ENCODE measurements around the gene SMIM29. TPM values are rescaled to one million over a fixed set of nuclear protein-coding genes. Genes with fewer than 3 reads are reported as not detected.
A peak's percentile ranks its signal among the peaks of the same experiment; 100 is the strongest.

Gene SMIM29
- total RNA-seq, 2 experiments from 2014 or later = 22.0 to 23.9 TPM

DNA sequence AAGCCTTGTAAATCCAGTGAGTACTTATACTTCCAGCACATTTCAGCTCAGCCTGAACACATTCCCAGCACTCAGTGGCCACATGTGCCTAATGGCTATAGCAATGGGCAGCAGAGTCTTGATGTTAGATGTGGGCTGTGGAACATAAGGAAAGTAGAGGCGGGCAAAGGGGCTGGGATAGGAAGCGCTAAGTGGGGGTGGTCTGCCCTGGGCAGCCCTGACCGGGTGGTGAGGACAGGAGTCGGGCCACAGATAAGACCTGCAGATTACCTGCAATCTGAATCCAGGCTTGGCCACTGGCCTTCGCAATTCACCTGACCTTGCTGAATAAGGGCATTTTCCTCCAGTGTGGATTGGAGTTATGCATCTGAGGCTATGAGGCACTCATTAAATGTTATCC, 23.3 kb downstream of the SMIM29 start:
- TF ChIP-seq, protein P1, sequence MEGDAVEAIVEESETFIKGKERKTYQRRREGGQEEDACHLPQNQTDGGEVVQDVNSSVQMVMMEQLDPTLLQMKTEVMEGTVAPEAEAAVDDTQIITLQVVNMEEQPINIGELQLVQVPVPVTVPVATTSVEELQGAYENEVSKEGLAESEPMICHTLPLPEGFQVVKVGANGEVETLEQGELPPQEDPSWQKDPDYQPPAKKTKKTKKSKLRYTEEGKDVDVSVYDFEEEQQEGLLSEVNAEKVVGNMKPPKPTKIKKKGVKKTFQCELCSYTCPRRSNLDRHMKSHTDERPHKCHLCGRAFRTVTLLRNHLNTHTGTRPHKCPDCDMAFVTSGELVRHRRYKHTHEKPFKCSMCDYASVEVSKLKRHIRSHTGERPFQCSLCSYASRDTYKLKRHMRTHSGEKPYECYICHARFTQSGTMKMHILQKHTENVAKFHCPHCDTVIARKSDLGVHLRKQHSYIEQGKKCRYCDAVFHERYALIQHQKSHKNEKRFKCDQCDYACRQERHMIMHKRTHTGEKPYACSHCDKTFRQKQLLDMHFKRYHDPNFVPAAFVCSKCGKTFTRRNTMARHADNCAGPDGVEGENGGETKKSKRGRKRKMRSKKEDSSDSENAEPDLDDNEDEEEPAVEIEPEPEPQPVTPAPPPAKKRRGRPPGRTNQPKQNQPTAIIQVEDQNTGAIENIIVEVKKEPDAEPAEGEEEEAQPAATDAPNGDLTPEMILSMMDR (IDR thresholded peaks at IDR 0.05) = no peak
- intact Hi-C loops (cut with DNase I, micrococcal nuclease) = no loop called here
- Histone ChIP-seq H3K27me3 (ENCODE audit: control insufficient read depth in 1 of 2, insufficient read depth in 2 of 2, low read length in 2 of 2) (no peaks in the 10 kb centered on the region), H3K36me3 (ENCODE audit: insufficient read depth, low read length) (no peaks in the 10 kb centered on the region), H3K4me3 (ENCODE audit: low read length) (no peak overlapping the region), H3K27ac (ENCODE audit: low read depth in 1 of 2, low read length in 2 of 2) (no peak overlapping the region), H3K4me1 (ENCODE audit: insufficient read depth, low read length) (peaks cover 20% of the 10 kb centered on the region), H3K9me3 (ENCODE audit: control insufficient read depth in 1 of 2, insufficient read depth in 1 of 2, low read length in 2 of 2) (no peaks in the 10 kb centered on the region)
- no peaks in the 10 kb centered on the region for H3K27me3 Mint-ChIP-seq
- no peaks in the 10 kb centered on the region for H3K9me3 Mint-ChIP-seq
- DNase-seq (no peak), ATAC-seq (ENCODE audit: poor library complexity) (no peak)
- no peaks in the 10 kb centered on the region for H3K36me3 Mint-ChIP-seq (ENCODE audit: low read depth)
- peak overlapping the region; percentile 25 for H3K4me3 Mint-ChIP-seq
- CTCF ChIA-PET = interaction anchor here (1.3 kb wide), 1 partner anchor 30 kb away, joined by 3 read pairs; no protein-coding TSS in a partner anchor
- POLR2A ChIA-PET = interaction anchor here (0.6 to 1.8 kb wide), 2 partner anchors 11 to 23 kb away, joined by 3 to 6 read pairs; partner anchors contain the start of gene SMIM29
- H3K4me1 Mint-ChIP-seq (ENCODE audit: low read depth) = peaks cover 6% of the 10 kb centered on the region
- H3K27ac Mint-ChIP-seq = peak overlapping the region; percentile 75

DNA sequence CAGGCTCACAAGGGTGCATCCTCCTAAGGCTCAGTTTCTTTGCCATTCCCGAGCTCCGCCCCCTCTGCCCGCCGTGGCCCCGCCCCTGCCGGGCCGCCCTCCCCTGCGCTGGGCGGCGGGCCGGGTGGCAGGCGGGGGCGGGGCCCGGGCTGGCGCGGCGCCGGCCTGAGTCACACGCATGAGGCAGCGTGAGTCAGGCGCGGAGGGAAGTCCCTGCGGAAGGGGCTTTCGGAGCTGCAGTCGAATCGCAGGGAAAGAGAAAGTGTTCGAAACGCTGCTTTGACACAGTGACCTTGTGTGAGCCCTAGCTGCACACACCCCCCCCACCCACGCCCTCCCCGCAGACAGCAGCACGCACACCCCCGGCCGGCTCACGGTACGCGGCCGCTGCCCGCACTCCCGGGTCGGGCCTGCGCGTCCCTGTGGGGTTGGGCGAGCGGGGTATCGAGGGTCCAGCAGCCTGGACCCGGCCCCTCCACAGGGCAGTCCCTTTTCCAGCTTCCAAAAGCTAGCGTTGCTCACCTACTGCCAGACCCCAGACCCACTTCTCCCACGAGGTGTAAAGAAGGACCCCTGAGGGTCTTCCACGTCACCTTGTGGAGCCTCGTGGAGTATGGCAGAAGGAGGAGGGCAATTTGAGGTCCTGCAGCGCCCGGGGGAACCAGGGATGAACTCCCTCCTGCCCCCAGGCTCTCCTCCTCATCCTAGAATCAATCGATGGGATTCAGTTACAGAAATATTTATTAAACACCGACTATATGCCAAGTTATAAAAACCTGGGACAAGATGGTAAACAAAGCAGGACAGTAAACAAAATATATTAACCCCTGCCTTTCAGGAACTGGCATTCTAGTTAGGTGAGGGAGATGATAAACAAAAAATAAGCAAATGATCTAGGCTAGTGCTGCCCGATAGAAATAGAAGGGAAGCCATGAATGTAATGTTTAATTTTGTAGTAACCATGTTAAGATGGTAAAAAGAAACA, 24.6 kb downstream of the SMIM29 start:
- H3K27me3 ChIP-seq (ENCODE audit: control insufficient read depth in 1 of 2, insufficient read depth in 2 of 2, low read length in 2 of 2) = no peaks in the 10 kb centered on the region
- peak overlapping the region; percentile 75 for H3K27ac Mint-ChIP-seq
- peak overlapping the region; percentile 89 to 99 for H3K27ac ChIP-seq (ENCODE audit: low read depth in 1 of 2, low read length in 2 of 2)
- peaks cover 20% of the 10 kb centered on the region for H3K4me1 ChIP-seq (ENCODE audit: insufficient read depth, low read length)
- peak overlapping the region; percentile 63 for H3K4me3 Mint-ChIP-seq
- ATAC-seq (ENCODE audit: poor library complexity) (peak; percentile 95), DNase-seq (peak; percentile 87 to 99 (median 93))
- no peaks in the 10 kb centered on the region for H3K36me3 ChIP-seq (ENCODE audit: insufficient read depth, low read length)
- no peaks in the 10 kb centered on the region for H3K9me3 ChIP-seq (ENCODE audit: control insufficient read depth in 1 of 2, insufficient read depth in 1 of 2, low read length in 2 of 2)
- peak overlapping the region; percentile 62 for H3K4me3 ChIP-seq (ENCODE audit: low read length)
- ChIA-PET POLR2A (interaction anchor here (0.6 to 2.7 kb wide), 17 partner anchors 9 to 1902 kb away, joined by 3 to 98 read pairs (median 4); partner anchors contain the start of genes ANKS1A, HMGA1, NUDT3 and RPS10), CTCF (interaction anchor here (1.0 to 2.4 kb wide), 7 partner anchors 8 to 916 kb away, joined by 3 to 23 read pairs (median 5); partner anchors contain the start of genes HMGA1 and SMIM29)
- no peaks in the 10 kb centered on the region for H3K27me3 Mint-ChIP-seq
- no peaks in the 10 kb centered on the region for H3K9me3 Mint-ChIP-seq
- H3K36me3 Mint-ChIP-seq (ENCODE audit: low read depth) = no peaks in the 10 kb centered on the region
- H3K4me1 Mint-ChIP-seq (ENCODE audit: low read depth) = peaks cover 6% of the 10 kb centered on the region
- TF ChIP-seq, protein P1 (IDR thresholded peaks at IDR 0.05) = no peak
- intact Hi-C loops (cut with DNase I, micrococcal nuclease) = loop anchor here (1.0 to 5.0 kb wide), 3 partner anchors 12 to 303 kb away; partner anchors contain the start of gene HMGA1 (in 2 of the 2)

DNA sequence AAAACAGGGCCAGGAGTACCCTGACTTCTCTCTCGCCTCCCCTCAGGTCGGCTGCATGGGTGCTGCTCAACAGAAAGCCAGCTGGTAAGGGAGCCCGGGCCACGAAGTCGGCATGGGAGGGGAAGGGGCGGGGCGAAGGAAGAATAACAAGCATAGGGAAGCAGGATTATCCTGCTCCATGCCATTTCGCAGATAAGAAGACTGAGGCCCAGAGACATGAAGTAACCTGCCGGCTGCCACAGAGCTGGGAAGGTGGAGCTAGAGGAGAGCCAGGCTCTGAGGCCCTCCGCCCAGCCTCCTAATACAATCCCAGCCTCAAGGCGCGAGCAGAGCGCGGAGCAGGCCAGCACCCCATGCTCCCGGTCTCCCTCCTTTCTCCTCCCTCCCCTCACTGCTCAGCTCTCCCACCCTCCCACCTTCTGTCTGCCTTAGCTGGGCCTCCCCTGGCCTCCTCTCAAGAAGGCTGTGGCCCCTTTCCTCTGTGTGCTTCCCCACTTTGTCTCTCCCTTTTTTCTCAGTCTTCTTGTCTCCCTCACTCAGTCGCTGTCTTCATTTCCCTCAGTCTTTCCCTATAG, 25.3 kb downstream of the SMIM29 start:
- Mint-ChIP-seq H3K27me3 (no peaks in the 10 kb centered on the region), H3K9me3 (no peaks in the 10 kb centered on the region), H3K27ac (peak overlapping the region; percentile 75), H3K36me3 (ENCODE audit: low read depth) (no peaks in the 10 kb centered on the region), H3K4me1 (ENCODE audit: low read depth) (peaks cover 6% of the 10 kb centered on the region), H3K4me3 (peak overlapping the region; percentile 44)
- ATAC-seq (ENCODE audit: poor library complexity) (no peak), DNase-seq (no peak)
- H3K9me3 ChIP-seq (ENCODE audit: control insufficient read depth in 1 of 2, insufficient read depth in 1 of 2, low read length in 2 of 2) = no peaks in the 10 kb centered on the region
- H3K4me3 ChIP-seq (ENCODE audit: low read length) = no peak overlapping the region
- intact Hi-C loops (cut with DNase I, micrococcal nuclease) = loop anchor here in 1 of 2 experiments (5.0 kb wide), 1 partner anchor 304 kb away; no protein-coding TSS in a partner anchor
- H3K36me3 ChIP-seq (ENCODE audit: insufficient read depth, low read length) = no peaks in the 10 kb centered on the region
- no peaks in the 10 kb centered on the region for H3K27me3 ChIP-seq (ENCODE audit: control insufficient read depth in 1 of 2, insufficient read depth in 2 of 2, low read length in 2 of 2)
- peak overlapping the region; percentile 2 to 85 for H3K27ac ChIP-seq (ENCODE audit: low read depth in 1 of 2, low read length in 2 of 2)
- TF ChIP-seq, protein P1 (IDR thresholded peaks at IDR 0.05) = no peak
- ChIA-PET CTCF (interaction anchor here (1.0 to 2.4 kb wide), 8 partner anchors 9 to 917 kb away, joined by 3 to 23 read pairs (median 5); partner anchors contain the start of genes HMGA1 and SMIM29), POLR2A (interaction anchor here (0.6 to 2.7 kb wide), 15 partner anchors 10 to 1903 kb away, joined by 3 to 98 read pairs (median 5); partner anchors contain the start of genes ANKS1A, HMGA1, NUDT3 and RPS10)
- H3K4me1 ChIP-seq (ENCODE audit: insufficient read depth, low read length) = peaks cover 20% of the 10 kb centered on the region

Data from CD4-positive, alpha-beta T cell (primary cell).